Fibroblast of mammary gland (primary cell): Measurements from ENCODE around the gene COG3.

Source experiments
- DNase-seq: peaks from one replicate; pipeline ENCODE4 v3.0.0-alpha.2; 2010; ENCODE audit warnings: low read depth
- H3K4me3 ChIP-seq: 2 replicates; pipeline ENCODE4 v1.5.1; 2011; ENCODE audit warnings: low read depth, mild to moderate bottlenecking, low read length, moderate library complexity; ENCODE audit not compliant: control insufficient read depth
- CTCF ChIP-seq: conservative IDR thresholded peaks from 2 replicates; pipeline ENCODE4 v1.5.1; 2011; ENCODE audit warnings: low read depth, low read length, inconsistent platforms; ENCODE audit not compliant: control insufficient read depth, insufficient read depth

COG3 gene

DNA sequence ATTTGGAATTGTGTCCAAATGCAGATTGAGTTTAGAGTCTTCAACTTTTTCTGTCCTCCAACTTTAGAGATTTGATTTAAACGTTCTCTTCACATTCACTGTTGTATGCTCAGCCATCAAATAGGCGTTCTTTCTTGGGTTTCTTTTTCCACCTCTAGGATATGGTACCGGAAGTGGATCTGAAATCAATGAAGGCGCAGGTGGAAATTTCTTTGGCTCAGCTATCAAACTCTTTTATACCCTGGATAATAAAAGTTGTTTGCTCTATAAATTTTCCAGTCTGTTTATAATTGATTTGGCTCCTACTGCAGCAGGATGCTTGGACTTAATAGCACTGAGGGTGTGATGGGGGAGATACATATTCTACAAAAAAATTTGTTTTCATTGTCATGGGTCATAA lies 1.6 kb downstream of the COG3 start:
- no peak for DNase-seq
- peak overlapping the region; percentile 89 for H3K4me3 ChIP-seq

DNA sequence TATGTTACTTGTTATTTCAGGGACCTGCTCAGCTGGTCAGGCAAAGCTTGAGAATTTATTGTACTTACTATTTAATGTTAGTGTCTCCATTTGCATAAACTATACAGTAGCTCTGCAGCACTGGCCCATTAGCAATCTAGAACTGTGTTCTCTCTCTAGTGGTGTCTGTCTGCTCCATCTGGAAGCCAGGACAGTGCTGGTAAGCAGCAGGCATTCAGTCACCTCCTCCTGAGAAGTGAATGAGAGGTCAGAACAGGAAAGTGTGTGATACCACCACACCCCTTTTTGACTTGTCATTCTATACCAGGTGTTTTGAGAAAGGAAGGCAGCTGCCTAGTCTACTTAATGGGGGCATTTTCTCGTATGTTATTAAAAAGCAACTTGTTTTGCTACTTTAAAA lies 3.9 kb downstream of the COG3 start:
- DNase-seq: no peak
- TF ChIP-seq CTCF: no peak
- H3K4me3 ChIP-seq: no peak overlapping the region

More for the DNA sequence above, 1.6 kb downstream of the COG3 start:
- TF ChIP-seq CTCF: no peak

DNA sequence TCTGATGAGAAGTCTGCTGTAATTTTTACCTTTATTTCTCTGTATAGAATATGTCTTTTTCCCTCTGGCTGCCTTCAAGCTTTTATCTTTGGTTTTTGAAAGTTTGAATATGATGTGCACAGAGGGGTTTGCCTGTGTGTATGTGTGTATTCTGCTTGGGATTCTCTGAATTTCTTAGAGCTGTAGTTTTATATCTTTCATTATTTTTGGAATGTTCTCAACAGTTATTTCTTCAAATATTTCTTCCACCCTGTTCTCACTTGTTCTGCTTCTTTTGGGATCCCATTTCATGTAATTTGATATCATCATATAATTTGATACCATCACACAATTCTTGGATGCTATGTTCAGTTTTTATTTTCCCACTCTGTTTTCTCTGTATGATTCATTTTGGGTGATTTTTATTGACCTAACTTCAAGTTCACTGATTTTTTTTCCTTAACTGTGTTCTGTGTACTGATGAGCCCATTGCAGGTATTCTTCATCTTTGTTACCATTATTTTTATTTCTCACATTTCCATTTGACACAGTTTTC lies 7.5 kb downstream of the COG3 start:
- peak; percentile 52 for DNase-seq
- no peak overlapping the region for H3K4me3 ChIP-seq
- TF ChIP-seq CTCF: no peak

- DNase-seq: no peak
- no peak for TF ChIP-seq CTCF
These were observed 8.9 kb downstream of the COG3 start for GRCh38 chr13:45473627-45474026.

DNA sequence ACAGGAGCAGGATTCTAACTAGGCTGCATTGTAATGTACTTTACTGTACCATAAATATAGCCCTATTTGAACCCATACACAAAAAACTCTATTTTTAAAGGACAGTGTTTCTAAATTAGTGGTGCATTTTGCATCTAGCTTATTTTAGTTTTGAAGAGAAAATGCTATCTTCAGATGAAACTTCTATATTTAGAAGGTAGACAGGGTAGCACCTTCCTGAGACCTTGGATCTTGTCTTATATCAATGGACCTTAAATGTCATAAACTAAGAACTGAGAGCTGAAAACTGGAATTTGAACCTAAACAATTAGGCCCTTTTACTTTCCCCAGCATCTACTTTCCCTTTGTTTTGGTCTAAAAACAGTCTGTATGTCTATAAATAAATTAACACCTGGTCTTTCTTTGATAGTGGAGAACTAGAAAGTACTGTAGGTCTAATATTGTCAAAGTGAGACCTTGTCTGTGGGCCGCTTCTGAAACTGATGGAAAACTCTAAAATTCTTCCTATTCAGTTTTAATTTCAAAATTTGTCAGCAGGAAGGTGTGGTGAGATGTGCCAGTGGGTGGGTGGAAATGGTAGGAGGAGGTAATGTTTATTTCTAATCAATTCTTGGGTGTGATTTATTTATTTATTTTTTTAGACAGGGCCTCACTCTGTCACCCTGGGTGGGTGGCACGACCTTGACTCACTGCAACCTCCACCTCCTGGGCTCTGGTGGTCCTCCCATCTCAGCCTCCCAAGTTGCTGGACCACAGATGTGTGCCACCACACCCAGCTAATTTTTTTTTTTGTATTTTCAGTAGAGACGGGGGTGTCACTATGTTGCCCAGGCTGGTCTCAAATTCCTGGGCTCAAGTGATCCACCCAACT lies 10.1 kb downstream of the COG3 start:
- TF ChIP-seq CTCF: no peak
- H3K4me3 ChIP-seq: no peak overlapping the region
- DNase-seq: no peak

More at GRCh38 chr13:45473627-45474026, 8.9 kb downstream of the COG3 start:
- no peak overlapping the region for H3K4me3 ChIP-seq

DNA sequence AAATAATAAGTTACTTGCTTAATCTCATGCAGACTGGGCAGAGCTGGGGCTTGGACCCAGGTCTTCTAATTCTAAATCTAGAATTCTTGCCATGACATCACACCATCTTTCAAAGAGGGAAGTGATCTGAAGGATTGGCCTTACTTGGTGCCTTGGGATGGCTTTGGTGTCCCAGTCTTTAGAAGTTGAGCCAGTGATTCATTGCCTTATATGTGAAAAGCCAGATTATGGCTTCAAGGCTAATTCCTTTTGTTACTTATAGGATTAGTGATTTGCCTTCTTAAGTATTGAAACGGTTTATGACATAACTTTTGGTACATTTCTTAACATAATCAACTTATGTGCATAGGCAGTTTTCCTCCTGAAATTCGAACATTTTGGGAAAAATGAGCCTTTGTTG lies 14.9 kb downstream of the COG3 start:
- DNase-seq: no peak
- TF ChIP-seq CTCF: no peak
- H3K4me3 ChIP-seq: no peak overlapping the region
